Measurements from ENCODE around the gene AGAP1. TPM values are rescaled to one million over a fixed set of nuclear protein-coding genes. Genes with fewer than 3 reads are reported as not detected.
A peak's percentile ranks its signal among the peaks of the same experiment; 100 is the strongest.

AGAP1 gene
- polyA plus RNA-seq, 2 of the 4 experiments (the other 2 are of a cell fraction): 20.2 to 21.9 TPM

GRCh38 chr2:236169151-236169721 lies 675.4 kb downstream of the AGAP1 start:
- no peak for FAIRE-seq
- Histone ChIP-seq H3K9me3 (no peaks in the 10 kb centered on the region), H3K4me2 (peak overlapping the region; percentile 89; the same call in 1 of the 3 replicates), H3K4me1 (peaks cover 9% of the 10 kb centered on the region; the same call in 2 of the 3 replicates), H3K27ac (no peak overlapping the region), H3K4me3 (no peak overlapping the region)
- WGBS (ENCODE audit: missing lambda C conversion rate): 94% methylated on average over 36 of the region's 36 CpGs
- DNase-seq (ENCODE audit: low read depth in 1 of 2, low spot score in 1 of 2): no peak
- ChIA-PET CTCF (interaction anchor here (0.6 to 4.7 kb wide), 5 partner anchors 8 to 916 kb away, joined by 3 to 28 read pairs (median 16); no protein-coding TSS in a partner anchor), POLR2A (interaction anchor here (1.2 kb wide), 1 partner anchor 9 kb away, joined by 10 read pairs; no protein-coding TSS in a partner anchor)
- no peak for ATAC-seq
- no peak for TF ChIP-seq CHD2 (IDR thresholded peaks at IDR 0.05; ENCODE audit: low read length, partially characterized antibody)
- no peak for TF ChIP-seq HOXB13 (CRISPR knock-in tag; IDR thresholded peaks at IDR 0.05; ENCODE audit: low read depth)
- TF ChIP-seq ZC3H11A (IDR thresholded peaks at IDR 0.05): no peak
- no peak for TF ChIP-seq POLR2A (IDR thresholded peaks at IDR 0.05; ENCODE audit: low read length)
- no peak for TF ChIP-seq EP300 (IDR thresholded peaks at IDR 0.05)
- no peak for TF ChIP-seq KDM5A (IDR thresholded peaks at IDR 0.05)
- no peak for TF ChIP-seq ZNF302 (CRISPR knock-in tag; IDR thresholded peaks at IDR 0.05)
- TF ChIP-seq FOSB (CRISPR knock-in tag; IDR thresholded peaks at IDR 0.05): no peak
- TF ChIP-seq HOXB5 (CRISPR knock-in tag; IDR thresholded peaks at IDR 0.05): no peak
- TF ChIP-seq MAZ (IDR thresholded peaks at IDR 0.05; ENCODE audit: borderline replicate concordance, low read depth, low read length): no peak
- no peak for TF ChIP-seq EHF (CRISPR knock-in tag; IDR thresholded peaks at IDR 0.05)
- no peak for TF ChIP-seq RAD21 (conservative IDR thresholded peaks at IDR 0.05 in 1 of 2, IDR thresholded peaks at IDR 0.05 in 1 of 2)
- no peak for TF ChIP-seq NPAS2 (CRISPR knock-in tag; IDR thresholded peaks at IDR 0.05; ENCODE audit: borderline replicate concordance)
- no peak for TF ChIP-seq CBX8 (IDR thresholded peaks at IDR 0.05)
- TF ChIP-seq FOSL2 (IDR thresholded peaks at IDR 0.05): no peak
- TF ChIP-seq FOSL2 (CRISPR knock-in tag; IDR thresholded peaks at IDR 0.05): no peak
- no peak for TF ChIP-seq ELK1 (IDR thresholded peaks at IDR 0.05; ENCODE audit: low read depth, low read length)

GRCh38 chr2:236169741-236170589 lies 676.1 kb downstream of the AGAP1 start:
- no peak overlapping the region for H3K4me2 ChIP-seq

More at GRCh38 chr2:236169741-236170589, 676.1 kb downstream of the AGAP1 start:
- POLR2A ChIA-PET: no interaction called here
- Histone ChIP-seq H3K27ac (no peak overlapping the region), H3K9me3 (no peaks in the 10 kb centered on the region), H3K4me3 (no peak overlapping the region), H3K4me1 (peaks cover 9% of the 10 kb centered on the region; the same call in 2 of the 3 replicates)
- TF ChIP-seq PHF8 (IDR thresholded peaks at IDR 0.05; ENCODE audit: borderline replicate concordance, low read depth) (no peak), ZSCAN20 (CRISPR knock-in tag; IDR thresholded peaks at IDR 0.05) (no peak), MAZ (IDR thresholded peaks at IDR 0.05; ENCODE audit: borderline replicate concordance, low read depth, low read length) (no peak), BCL3 (IDR thresholded peaks at IDR 0.05) (no peak), ELK1 (IDR thresholded peaks at IDR 0.05; ENCODE audit: low read depth, low read length) (no peak), ZFP36 (IDR thresholded peaks at IDR 0.05; ENCODE audit: borderline replicate concordance, partially characterized antibody) (no peak), JUN (IDR thresholded peaks at IDR 0.05) (no peak), PBX3 (IDR thresholded peaks at IDR 0.05) (no peak), MAFK (IDR thresholded peaks at IDR 0.05; ENCODE audit: partially characterized antibody) (no peak), HEYL (CRISPR knock-in tag; IDR thresholded peaks at IDR 0.05) (no peak)
- FAIRE-seq: no peak
- CTCF ChIA-PET: interaction anchor here (0.8 to 4.7 kb wide), 5 partner anchors 8 to 390 kb away, joined by 4 to 28 read pairs (median 16); no protein-coding TSS in a partner anchor
- DNase-seq (ENCODE audit: low read depth in 1 of 2, low spot score in 1 of 2): no peak
- no peak for ATAC-seq
- WGBS (ENCODE audit: missing lambda C conversion rate): 94% methylated on average over 38 of the region's 38 CpGs

All from A549 (cell line).